HG03039 (cell line): ENCODE results near the gene MICAL1.

Experiments used
- ATAC-seq: cut with Tn5 transposase; IDR thresholded peaks from one replicate; pipeline ENCODE4 v1.9.1; 2021; ENCODE audit warnings: mild to moderate bottlenecking, moderate library complexity; ENCODE audit not compliant: unreplicated experiment

Gene MICAL1

DNA sequence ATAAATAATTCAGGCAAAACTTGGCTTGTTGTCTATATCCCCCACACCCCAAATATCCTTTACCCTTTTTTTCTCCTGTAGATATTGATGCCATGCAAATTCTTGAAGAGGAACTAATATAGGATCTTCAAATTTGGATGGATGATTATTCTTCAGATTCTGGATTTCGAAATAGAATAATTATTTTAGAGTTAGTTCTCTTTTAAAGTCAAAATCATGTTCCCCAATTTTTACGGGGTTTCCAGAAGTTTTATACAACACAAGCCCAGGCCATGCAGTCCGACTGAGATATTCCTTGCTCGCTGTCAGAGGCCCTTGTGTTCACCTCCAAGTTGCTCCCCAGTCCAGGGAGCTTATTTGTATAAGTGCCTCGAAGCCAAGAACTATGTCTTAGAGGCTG lies 19.5 kb downstream of the MICAL1 start:
- no peak for ATAC-seq

- no peak for ATAC-seq
Measured at GRCh38 chr6:109434456-109434855, 21.1 kb downstream of the MICAL1 start.

GRCh38 chr6:109429496-109429895 lies 26.1 kb downstream of the MICAL1 start:
- no peak for ATAC-seq

DNA sequence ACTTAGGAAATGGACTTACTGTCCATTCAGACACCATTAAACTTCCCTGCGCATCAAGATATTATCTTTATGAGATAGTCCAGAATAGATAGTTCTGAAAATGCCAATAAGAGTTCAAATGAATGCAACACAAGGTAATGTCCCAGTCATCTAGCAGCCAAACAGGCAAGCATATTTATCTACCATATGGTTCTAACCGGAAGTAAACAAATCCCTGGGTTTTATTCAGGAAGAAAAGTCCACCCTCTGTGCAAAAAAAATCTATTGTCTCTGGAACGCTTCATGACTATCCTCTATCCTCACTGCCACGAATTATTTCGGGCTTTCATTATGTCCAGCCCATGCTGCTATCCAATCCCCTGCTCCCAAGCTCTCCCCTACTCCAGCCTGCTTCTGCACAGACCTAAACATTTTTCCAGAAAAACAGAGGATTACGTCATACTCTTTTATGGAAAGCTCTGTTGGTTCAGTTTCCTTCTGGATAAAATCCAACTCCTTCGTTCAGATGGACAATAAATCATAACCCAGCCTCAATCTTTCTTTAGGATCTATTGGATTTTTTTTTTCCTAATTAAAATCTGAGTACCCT lies 26.6 kb downstream of the MICAL1 start:
- ATAC-seq: no peak

DNA sequence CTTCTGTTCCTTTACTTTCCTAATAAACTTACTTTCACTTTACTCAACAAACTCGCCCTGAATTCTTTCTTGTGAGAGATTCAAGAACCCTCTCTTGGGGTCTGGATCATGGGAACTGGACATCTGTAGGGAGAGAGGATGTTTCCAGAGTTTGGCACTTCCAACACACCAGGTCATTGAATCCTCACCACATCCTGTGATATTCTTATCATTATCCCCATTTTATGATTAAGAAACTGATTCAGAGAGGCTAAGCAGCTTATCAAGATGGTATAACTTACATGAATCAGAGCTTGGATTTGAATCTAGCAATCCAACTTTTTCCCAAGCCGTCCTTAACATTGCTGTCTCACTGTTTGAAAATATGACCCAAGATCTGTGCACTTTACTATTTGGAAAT lies 30.6 kb downstream of the MICAL1 start:
- ATAC-seq: no peak

GRCh38 chr6:109421184-109421583 lies 34.4 kb downstream of the MICAL1 start:
- ATAC-seq: no peak

DNA sequence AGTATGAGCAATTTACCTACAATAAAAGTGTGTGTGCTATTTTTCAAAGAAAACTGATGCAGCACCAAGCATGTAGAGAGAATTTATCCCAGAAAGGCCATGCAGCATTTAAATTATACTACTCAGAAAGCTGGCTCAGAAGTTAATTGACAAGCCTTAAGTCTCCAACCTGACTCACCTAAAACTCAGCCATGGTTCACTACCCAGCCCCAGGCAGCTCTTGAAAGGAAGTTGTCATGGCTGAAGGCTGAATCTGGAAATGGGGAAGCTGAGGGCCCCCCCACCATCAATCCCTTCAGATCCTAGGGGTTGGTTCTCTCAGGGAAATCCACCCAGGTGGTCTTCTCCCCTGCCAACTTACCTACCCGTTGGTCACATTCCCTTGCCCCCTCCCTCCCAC lies 34.8 kb downstream of the MICAL1 start:
- no peak for ATAC-seq

GRCh38 chr6:109417646-109418045 lies 37.9 kb downstream of the MICAL1 start:
- ATAC-seq: no peak

DNA sequence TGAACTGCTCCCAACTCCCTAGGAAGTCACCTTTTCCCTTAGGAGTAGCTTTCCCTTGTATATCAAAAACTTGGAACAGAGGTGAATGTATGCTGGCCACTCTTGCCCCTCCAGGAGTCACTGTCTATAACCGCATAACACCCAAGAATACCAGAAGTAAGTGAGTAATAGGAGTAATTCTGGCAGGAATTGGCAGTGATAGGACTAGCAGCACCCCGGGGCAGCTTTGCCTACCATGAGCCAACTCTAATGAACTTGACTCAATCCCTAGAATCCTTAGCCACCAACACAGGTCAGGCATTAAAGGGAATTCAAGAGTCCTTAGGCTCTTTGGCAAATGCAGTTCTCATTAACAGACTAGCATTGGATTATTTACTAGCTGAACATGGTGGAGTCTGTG lies 44.5 kb downstream of the MICAL1 start:
- no peak for ATAC-seq

DNA sequence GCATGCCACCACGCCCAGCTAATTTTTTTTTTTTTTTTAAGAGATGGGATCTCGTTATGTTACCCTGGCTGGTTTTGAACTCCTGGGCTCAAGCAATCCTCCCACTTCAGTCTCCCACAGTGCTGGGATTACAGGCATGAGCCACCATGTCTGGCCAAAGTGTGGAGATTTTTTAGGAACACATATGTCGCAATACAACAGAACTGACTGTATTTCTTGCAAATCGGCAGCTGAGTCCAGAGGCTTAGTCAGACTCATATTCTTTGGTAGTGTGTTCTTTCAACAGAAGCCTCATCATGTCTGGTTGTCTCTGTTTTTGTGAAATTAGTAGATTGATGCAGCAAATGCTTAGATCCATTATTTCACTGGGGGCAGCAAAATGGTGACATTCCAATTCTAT lies 49.4 kb downstream of the MICAL1 start:
- ATAC-seq: no peak

GRCh38 chr6:109397020-109397419 lies 58.6 kb downstream of the MICAL1 start:
- ATAC-seq: no peak

GRCh38 chr6:109396046-109396718 lies 59.4 kb downstream of the MICAL1 start:
- ATAC-seq: no peak
